ENCODE data around the gene MGA.

The MGA gene

DNA sequence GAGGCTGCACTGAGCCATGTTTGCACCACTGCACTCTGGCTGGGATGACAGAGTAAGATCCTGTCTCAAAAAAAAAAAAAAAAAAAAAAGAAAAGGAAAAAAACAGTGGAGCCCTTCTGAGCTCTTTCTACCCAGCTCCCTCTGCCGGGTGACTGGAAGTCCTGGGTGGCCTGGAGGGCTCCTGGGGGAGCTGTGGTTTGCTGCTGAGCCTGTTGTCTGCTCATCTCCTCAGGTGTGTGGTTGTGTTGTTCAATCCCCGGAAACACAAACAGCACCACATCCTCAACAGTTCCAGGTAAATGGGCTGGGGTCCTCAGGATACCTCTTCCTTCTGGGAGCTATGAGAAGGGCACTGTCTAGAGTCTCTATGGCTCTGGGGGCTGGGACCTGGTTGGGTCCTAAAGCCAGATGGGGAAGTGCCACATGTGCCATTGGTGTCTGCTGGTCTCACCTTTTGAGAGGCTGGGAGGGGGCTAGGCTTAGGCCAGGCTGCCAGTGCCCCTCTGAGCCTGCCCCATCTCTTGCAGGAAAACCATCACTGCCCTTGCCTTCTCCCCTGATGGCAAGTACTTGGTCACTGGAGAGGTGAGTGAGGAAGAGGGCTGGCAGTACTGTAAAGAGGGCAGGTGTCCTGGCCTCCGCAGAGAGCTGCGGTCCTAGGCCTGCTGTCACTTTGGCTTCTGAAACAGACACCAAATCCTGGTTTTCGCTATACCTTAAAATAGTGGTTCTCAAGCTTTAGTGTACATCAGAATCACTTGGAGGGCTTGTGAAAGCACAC, 150.6 kb downstream of the MGA start:
- DNase-seq = no peak

DNA sequence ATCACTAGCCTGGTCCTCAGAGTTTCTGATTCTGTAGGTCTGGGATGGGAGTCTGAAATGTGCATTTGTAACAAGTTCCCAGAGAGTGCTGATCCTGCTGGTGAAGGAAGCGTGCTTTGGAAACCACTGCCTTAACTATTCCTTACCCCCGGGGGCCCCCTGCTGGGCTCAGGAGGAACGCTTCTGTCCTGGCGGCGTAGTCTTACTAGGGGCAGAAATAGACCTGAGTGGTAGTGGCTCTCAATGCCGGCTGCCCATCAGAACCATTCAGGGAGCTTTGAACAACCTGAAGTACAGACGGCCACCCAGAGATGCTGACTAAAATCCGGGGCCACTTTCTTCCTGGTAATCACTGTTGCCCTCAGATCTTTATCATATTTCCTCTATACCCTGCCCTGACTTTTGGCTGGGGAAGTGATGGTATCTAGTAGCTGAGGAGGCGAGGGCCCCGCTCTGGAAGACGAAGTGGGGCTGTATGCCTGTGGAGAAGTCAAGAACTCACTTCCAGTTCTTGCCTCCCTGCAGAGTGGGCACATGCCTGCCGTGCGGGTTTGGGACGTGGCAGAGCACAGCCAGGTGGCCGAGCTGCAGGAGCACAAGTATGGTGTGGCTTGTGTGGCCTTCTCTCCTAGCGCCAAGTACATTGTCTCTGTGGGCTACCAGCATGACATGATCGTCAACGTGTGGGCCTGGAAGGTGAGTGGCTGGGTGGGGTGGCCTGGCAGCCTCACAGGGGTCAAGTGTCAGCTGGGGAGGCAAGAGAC, 151.4 kb downstream of the MGA start:
- peak; percentile 68 for DNase-seq

DNA sequence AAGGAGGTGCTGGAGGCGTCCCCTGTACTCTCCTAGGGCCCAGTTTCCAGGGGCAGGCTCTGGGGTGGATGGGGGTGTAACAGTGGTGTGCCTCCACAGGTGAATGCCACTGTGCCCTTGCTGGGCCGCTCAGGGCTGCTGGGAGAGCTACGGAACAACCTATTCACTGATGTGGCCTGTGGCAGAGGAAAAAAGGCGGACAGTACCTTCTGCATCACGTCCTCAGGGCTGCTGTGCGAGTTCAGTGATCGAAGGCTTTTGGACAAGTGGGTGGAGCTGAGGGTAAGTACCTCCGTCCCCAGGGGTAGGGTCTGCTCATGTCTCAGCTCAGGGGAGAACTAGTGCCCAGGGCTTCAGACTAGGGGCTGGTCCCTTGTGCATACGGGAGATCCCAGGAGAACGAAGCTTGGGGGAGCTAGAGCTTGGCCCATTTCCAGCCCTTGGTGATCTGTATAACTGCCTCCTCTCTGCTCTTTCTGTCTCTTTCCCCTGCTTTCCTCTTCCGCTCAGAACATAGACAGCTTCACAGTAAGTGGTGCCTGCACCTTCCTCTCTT, 152.7 kb downstream of the MGA start:
- DNase-seq = no peak

DNA sequence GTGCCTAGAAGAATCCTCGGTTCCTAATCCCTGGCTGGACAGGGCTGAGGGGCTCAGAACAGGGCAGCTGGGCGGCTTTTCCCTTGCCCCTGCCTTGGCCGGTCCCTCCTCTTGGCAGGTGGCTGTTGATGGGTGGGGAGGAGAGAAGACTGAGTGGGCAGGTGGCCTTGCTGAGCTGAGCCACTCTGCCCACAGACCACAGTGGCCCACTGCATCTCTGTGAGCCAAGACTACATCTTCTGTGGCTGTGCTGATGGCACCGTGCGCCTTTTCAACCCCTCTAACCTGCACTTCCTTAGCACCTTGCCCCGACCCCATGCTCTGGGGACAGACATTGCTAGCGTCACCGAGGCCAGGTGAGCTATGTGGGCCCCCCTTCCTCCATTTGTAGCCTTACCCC, 153.2 kb downstream of the MGA start:
- no peak for DNase-seq

DNA sequence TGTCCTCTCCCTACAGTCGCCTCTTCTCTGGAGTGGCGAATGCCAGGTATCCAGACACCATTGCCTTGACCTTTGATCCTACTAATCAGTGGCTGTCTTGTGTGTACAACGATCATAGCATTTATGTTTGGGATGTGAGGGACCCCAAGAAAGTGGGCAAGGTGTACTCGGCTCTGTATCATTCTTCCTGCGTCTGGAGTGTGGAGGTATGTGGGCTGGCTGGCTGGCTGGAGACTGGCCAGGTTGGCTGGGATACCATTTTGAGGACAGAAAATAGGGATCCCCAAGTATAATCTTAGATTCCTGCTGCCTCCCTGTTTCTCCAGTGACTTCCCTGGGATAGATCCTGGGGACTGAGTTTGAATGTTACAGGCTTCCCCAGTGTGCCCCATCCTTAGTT, 154.3 kb downstream of the MGA start:
- DNase-seq = no peak

DNA sequence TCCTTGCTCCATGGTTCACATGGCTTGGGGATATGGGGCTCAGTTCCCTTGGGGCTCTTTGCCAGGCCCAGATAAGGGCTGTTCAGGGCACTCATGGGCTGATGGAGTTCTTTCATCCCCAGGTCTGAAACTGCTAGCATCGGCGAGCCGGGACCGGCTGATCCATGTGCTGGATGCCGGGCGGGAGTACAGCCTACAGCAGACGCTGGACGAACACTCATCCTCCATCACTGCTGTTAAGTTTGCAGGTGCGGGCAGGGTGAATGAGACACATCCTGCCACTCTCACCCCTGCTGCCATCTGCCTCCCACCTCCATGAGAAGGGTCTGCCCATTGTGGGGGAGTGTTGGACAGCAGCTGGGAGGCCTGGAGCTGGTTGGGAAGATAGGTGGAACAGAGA, 156.6 kb downstream of the MGA start:
- DNase-seq = no peak

DNA sequence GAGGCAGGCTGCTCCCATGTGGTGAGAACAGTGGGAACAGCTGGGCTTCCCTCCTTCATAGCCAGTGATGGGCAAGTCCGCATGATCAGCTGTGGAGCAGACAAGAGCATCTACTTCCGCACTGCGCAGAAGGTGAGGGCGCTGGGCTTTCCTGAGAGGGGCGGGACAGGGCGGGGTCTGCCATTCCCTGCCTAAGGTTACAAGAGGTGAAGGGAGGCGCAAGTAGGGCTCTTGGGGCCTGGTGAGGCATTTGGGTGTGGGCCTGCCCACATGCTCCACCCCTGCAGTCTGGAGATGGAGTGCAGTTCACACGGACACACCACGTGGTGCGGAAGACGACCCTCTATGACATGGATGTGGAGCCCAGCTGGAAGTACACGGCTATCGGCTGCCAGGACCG, 157.1 kb downstream of the MGA start:
- no peak for DNase-seq

DNA sequence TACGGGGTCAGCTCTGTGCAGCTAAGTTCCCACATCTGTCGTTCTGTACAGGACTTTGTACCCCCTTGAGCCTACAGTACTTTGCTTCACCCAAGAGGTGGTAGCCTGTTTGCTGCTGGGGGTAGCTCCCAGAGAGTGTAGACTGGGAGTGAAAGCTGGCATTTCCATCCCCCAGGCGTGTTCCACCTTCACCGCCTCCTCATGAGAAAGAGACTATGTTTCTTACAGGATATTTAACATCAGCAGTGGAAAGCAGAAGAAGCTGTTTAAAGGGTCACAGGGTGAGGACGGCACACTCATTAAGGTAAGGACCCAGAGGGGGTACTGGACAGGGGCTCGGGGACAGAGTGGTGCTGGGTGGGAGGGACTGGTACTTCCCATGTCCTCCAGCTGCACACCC, 157.6 kb downstream of the MGA start:
- DNase-seq = no peak

DNA sequence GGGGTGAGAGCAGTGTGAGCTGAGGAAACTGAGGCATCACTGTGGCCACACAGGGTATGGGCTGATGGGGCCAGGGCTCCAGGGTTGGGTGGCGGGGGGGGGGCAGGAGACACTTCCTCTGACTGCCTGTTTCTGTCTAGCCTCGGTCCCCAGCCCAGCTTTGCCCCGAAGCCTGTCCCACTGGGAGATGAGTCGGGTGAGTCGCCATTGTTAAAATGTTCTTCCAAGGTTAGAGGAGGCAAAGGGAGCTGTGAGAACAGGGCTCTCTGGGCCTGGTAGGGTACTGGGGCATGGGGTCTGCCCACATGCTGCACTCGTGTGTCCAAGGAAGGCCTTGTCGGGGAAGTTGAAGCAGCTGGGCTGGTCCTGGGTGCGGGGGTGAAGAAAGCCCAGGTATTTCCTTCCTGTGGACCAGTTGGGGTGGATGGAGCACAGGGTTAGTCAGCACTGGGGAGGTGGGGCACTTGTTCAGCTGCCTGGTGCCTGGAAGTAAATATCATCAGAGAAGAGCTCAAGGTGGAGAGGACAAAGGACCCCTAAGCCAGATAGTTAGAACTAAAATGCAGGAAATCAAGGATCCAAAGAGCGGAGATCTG, 159.3 kb downstream of the MGA start:
- no peak for DNase-seq

DNA sequence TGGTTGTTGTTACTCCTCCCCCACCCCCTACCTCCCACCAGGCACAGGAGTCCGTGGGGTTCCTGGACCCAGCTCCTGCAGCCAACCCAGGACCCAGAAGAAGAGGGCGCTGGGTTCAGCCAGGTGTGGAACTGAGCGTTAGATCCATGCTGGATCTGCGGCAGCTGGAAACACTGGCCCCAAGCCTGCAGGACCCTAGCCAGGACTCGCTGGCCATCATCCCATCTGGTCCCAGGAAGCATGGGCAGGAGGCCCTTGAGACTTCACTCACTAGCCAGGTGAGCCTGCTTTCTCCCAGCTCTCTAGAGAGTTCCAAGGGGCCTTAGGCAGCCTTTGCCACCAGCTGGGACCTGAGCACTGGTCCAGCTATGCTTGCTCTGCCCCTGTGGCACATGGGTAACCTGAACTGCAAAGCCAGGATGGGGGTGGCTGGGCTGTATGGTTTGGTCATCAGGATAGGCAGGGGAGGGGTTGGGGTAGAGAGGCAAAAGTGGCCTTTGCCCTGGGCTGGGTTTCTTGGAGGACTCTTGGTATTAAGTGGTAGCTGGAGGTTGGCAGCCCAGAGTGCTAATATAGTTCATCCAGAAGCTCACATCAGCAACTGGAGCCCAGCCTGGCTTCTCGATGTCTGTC, 160.7 kb downstream of the MGA start:
- DNase-seq = no peak

DNA sequence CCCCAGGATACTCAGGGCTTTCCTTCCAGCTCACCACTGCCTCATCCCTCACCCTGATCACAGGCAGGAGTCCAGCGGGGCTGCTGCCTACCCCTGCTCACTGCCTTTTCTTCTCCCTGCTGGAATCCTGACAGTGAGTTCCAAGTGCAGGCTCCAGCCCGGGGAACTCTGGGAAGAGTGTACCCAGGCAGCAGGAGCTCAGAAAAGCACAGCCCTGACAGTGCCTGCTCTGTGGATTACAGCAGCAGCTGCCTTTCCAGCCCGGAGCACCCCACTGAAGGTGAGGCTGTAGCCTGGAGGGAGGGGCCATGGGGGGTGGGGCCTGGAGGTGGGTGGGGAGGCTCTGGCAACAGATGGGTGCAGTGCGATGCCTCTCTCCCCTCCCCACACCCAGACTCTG, 161.6 kb downstream of the MGA start:
- no peak for DNase-seq

DNA sequence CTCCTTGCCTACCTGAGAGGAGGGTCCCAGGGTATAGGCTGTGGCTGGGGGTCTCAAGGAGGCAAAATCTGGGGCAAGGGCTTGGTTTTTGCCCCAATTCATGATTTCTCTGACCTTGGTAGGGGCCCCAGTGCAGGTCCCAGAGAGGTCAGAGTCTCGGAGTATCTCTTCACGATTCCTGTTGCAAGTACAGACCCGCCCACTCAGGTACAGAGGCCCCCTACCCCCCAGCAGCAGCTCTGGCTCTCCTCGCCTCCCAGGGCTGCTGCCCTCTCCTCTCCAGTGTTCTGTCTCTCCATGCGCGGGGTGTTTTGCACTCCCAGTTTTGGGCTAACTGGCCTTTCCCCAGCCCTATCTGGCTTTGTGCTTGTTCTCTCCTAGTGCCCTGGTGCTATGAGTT, 162.3 kb downstream of the MGA start:
- DNase-seq = no peak

Measured in RPMI8226 (cell line).